AG09319 (cell line): ENCODE measurements around the gene LYRM4.

Experiments
- DNase-seq: peaks from one replicate; pipeline ENCODE4 v3.0.0-alpha.2; 2010; ENCODE audit warnings: low read depth; ENCODE audit errors: extremely low read depth
- CTCF ChIP-seq: IDR thresholded peaks from 2 replicates; pipeline ENCODE4 v1.5.1; 2011; ENCODE audit warnings: low read depth, mild to moderate bottlenecking, inconsistent platforms, low read length, moderate library complexity

The LYRM4 gene

DNA sequence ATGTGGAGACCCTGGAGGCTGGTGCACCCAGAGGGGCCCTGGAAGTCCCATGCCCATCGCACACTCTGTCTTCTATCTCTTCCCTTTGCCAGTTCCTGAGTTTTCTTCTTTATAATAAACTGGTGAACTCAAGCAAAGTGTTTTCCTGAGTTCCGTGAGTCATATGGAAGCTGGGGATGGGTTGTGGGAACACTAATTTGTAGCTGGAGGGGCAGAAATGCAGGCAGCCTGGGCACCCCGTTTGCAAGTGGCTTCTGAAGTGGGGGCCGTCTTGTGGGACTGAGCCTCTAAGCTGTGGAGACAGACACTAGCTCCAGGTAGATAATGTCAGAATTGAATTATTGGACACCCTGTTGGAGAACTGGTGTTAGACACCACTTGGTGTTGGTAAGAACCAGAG, 178.8 kb downstream of the LYRM4 start:
- DNase-seq, result no peak
- TF ChIP-seq CTCF, result no peak

DNA sequence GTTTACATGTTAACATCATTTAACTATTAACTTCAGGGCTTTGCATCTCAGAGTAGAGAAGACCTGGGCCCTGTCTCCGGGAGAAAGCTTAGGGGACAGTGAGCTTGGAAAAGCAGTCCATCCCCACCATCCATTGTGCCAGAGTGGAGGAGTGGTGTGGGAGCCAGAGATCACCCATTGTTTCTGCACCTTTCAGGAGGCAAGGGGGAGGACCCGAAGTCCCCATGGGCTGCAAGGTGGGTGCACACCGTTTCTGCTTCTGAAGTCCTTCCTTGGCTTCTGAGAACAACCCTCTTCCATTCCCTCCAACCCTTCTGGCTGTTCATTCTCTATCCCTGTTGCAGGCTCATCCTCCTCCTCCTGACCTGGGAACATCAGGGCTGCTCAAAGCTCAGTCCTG, 179.6 kb downstream of the LYRM4 start:
- no peak for TF ChIP-seq CTCF
- DNase-seq, result no peak

DNA sequence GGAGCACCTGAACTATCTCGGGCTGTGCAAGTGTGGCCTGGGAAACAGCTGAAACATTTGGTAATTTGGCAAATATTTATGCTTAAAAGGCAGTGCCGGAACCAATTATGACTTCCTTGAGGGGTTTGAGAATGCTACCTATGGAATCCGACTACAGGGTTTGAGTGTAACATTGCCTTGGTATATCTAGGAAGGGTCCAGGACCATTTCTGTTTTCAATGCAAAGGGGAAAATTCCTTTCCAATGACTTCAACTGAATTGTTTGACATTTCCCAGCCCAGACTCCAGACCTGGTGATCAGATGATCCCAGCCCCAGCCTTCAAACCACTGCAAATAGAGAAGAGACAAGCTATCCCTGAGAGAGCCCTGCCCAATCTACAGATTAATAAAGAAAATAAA, 180.2 kb downstream of the LYRM4 start:
- no peak for TF ChIP-seq CTCF

DNA sequence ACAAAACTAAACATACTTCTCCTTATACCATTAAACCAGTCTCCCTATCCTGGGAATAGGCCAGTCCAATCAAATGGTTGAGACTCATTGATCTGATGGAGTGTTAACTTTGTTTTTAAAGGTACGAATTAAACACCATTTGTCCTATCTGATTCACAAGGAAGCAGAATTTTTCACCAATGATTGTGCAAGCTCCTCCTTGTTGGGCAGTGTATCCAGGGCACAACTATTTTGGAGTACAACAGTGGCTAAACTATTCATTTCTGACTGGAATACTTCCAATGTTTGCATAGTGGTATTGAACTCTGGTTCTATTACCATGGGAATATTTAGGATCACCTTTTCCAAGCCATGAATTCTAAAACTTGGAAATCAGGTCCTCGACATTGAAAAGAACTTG, 181.1 kb downstream of the LYRM4 start:
- TF ChIP-seq CTCF, result no peak

More for the DNA sequence above, 180.2 kb downstream of the LYRM4 start:
- DNase-seq, result no peak

DNA sequence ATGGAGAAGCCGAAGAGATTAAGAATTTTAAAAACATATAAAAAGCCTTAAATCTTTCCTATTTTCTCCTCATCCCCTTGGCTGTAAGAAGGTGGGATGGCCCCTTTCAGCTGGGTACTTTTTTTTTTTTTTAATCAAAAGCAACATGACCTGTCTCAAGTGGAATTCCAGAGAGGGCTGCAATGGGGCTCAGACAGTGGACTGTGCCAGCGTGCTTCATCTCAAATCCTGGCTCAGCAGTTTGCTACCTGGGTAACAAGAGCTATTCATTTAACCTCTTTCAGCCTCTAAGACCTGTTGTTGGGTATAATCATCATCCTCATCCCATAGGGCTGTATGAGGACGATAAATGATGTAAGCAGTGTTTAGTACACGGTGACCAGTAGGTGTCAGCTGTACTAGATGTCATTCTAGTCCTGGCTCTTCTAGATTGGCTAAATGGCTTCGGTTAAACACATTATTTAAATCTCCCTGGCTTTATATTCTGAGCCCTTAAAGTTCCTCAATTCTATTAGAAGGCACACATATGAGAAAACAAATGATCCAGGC, 182.6 kb downstream of the LYRM4 start:
- no peak; the same call in none of the 2 replicates for TF ChIP-seq CTCF
- no peak for DNase-seq

More for the DNA sequence above, 181.1 kb downstream of the LYRM4 start:
- DNase-seq, result no peak

DNA sequence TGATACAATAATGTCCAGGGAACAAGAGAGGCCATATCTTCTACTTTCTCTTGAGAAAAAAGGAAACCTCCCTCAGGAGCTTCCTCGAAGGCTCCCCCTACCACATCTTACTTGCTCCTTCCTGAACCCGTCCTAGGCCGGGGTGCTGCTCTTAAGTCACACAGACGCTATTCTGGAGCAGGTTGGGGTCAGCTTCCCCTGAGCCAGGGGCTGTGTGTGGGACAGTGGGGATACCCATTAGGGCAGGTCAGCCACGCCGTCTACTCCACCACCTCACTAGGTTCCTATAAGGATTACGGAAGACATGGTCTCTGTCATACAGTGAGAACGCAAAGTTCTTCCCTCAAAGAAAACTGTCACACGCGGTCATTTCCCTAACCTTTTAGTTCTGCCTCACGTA, 183.8 kb downstream of the LYRM4 start:
- TF ChIP-seq CTCF, result no peak

GRCh38 chr6:5073992-5074391, 186.8 kb downstream of the LYRM4 start:
- TF ChIP-seq CTCF, result no peak
- DNase-seq, result no peak

More for the DNA sequence above, 183.8 kb downstream of the LYRM4 start:
- no peak for DNase-seq
